Measurements from ENCODE around the gene KANK4. TPM values are rescaled to one million over a fixed set of nuclear protein-coding genes. Genes with fewer than 3 reads are reported as not detected.

Gene KANK4
- total RNA-seq, 6 donors from 2014 or later, result 0.63 to 9.8 (median 3.7) TPM

DNA sequence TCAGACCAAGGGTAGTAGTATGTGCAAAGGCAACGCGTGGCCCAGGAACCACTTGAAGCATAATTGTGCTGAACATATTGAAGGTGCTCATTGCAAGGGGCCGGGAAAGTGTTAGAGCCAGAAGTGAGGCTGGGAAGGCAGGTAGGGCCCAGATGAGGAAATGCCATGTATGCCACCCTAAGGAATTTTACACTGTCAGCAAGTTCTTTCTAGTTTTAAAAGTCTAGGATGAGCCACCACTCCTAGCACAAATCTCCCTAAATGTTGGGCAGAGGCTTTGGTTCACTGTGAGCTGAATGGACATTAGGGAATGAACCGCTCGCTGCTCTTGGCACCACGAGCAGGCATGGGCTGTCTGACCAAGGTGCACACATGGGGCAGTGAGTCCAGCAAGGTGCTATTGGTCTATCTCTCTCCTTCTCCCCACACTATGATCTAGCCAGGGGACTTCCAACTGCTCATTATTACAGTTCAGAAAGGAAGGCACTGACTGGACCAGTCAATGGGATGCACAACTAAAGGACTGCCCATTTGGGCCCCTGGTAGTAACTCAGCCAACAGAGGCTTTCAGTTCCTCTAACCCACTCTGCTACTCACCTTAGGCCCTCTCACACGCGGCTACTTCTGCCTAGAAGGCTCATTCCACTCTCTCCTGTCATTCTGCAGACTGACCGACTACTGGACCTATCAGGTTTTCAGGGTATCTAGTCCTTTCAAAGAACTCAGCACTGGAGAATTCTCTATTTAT lies 2.0 kb downstream of the KANK4 start:
- ATAC-seq (ENCODE audit: low FRiP score in 2 of 2) (no peak), DNase-seq (no peak)
- no peak overlapping the region for H3K4me3 ChIP-seq
- 90 to 93% methylated on average over 9 of the region's 9 CpGs for WGBS, 2 donors
- H3K27me3 ChIP-seq, result peaks cover 0 to 12% (median 5%) of the 10 kb centered on the region in 4 donors
- no peaks in the 10 kb centered on the region for H3K9me3 ChIP-seq
- H3K4me1 ChIP-seq, result peaks cover 6 to 15% (median 8%) of the 10 kb centered on the region in 4 donors
- H3K36me3 ChIP-seq, result no peaks in the 10 kb centered on the region
- peak overlapping the region in 1 of 4 donors; percentile 1 for H3K27ac ChIP-seq
- TF ChIP-seq POLR2AphosphoS5 (IDR thresholded peaks at IDR 0.05), result no peak
- TF ChIP-seq EP300 (IDR thresholded peaks at IDR 0.05), result no peak
- no peak for TF ChIP-seq POLR2A (IDR thresholded peaks at IDR 0.05)
- TF ChIP-seq, protein P1, sequence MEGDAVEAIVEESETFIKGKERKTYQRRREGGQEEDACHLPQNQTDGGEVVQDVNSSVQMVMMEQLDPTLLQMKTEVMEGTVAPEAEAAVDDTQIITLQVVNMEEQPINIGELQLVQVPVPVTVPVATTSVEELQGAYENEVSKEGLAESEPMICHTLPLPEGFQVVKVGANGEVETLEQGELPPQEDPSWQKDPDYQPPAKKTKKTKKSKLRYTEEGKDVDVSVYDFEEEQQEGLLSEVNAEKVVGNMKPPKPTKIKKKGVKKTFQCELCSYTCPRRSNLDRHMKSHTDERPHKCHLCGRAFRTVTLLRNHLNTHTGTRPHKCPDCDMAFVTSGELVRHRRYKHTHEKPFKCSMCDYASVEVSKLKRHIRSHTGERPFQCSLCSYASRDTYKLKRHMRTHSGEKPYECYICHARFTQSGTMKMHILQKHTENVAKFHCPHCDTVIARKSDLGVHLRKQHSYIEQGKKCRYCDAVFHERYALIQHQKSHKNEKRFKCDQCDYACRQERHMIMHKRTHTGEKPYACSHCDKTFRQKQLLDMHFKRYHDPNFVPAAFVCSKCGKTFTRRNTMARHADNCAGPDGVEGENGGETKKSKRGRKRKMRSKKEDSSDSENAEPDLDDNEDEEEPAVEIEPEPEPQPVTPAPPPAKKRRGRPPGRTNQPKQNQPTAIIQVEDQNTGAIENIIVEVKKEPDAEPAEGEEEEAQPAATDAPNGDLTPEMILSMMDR (IDR thresholded peaks at IDR 0.05), result no peak

DNA sequence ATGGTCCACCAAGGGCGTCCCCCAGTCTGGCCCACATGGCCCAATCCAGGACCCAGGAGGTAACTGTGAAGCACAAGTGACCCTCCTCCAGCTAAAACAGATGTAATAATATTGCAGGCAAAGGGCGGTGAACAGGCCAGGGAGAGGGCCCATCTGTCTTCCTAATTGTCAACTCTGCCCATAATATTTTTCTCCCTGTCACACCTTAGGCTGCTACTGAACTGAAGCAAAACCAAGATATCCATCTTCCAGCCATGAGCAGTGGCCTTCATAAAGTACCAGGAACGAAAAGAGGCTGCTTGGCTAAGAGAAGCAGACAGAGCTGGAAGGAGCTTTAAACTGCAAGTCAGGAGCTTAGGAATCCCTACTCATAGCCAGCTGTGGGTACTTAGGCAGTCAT lies 3.1 kb downstream of the KANK4 start:
- WGBS, 2 donors, result 71 to 85% methylated on average over 3 of the region's 3 CpGs
- Histone ChIP-seq H3K4me3 (no peak overlapping the region), H3K4me1 (peaks cover 6 to 15% (median 8%) of the 10 kb centered on the region in 4 donors), H3K36me3 (no peaks in the 10 kb centered on the region), H3K27ac (no peak overlapping the region), H3K27me3 (peaks cover 0 to 12% (median 5%) of the 10 kb centered on the region in 4 donors), H3K9me3 (no peaks in the 10 kb centered on the region)
- ATAC-seq (ENCODE audit: low FRiP score in 2 of 2) (no peak), DNase-seq (no peak)
- TF ChIP-seq POLR2A (IDR thresholded peaks at IDR 0.05) (no peak), EP300 (IDR thresholded peaks at IDR 0.05) (no peak), POLR2AphosphoS5 (IDR thresholded peaks at IDR 0.05) (no peak)
- TF ChIP-seq, protein P1 (IDR thresholded peaks at IDR 0.05), result no peak

DNA sequence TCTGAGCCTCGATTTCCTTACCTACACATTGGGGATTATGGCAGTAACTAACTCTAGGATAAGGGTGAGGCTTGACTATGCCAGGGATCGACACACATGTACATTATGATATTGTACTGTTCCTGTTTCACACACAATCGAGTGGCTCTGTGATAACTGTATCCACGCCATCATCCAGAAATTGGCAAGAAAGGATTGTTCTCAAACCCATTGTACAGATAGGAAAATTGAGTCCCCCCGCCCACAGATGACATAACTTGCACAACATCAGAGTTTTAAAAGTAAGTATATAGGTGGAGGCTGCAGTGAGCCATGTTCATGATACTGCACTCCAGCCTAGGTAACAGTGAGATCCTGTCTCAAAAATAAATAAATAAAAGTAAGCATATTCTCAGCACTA lies 3.8 kb downstream of the KANK4 start:
- ATAC-seq (ENCODE audit: low FRiP score in 2 of 2) (no peak), DNase-seq (no peak)
- Histone ChIP-seq H3K27ac (no peak overlapping the region), H3K9me3 (no peaks in the 10 kb centered on the region), H3K4me3 (no peak overlapping the region), H3K36me3 (no peaks in the 10 kb centered on the region), H3K27me3 (peaks cover 0 to 12% (median 5%) of the 10 kb centered on the region in 4 donors), H3K4me1 (peaks cover 6 to 15% (median 8%) of the 10 kb centered on the region in 4 donors)
- WGBS, 2 donors, result 94 to 95% methylated on average over 5 of the region's 5 CpGs
- TF ChIP-seq, protein P1 (IDR thresholded peaks at IDR 0.05), result no peak
- no peak for TF ChIP-seq POLR2A (IDR thresholded peaks at IDR 0.05)
- TF ChIP-seq POLR2AphosphoS5 (IDR thresholded peaks at IDR 0.05), result no peak
- TF ChIP-seq EP300 (IDR thresholded peaks at IDR 0.05), result no peak

DNA sequence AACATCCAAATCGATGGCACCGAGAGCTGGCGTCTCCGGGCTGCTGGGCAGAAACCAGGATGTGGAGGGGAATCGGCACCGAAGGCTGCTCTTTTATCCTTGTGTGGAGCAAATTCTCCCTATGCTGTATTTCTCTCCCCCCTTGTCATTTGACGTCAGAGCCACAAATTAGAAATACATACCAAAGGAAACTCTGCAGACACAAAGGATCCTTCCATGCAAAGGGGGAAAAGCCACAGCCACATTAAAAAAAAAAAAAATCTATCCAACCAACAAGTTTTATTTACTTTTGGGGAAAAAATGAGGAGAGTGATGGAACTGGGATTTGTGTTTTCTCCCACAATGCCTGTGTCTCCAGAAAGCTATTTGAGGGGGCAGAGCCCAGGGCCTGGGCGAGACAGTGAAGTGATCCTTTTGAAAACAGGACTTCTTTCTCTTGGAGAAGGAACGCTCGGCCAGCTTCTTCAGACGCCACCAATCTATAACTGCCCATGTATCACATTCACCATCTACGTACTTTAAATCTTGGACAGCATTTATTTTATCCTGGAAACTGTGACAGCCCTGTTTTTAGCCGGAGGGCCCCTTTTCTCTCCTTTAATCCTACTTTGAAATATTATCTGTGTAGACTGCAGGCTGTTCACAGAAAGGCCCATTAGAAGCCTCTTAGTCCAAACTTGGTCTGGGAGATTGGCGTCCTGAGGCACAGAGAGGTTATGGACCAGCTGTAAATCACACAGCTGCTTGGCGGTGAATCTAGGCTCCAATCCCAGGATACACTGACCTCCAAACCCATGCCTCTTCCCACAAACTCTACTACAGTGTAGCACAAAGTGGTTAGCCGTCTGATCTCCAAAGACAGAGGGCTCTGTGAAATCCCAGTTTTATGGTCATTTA lies 4.5 kb downstream of the KANK4 start:
- Histone ChIP-seq H3K9me3 (no peaks in the 10 kb centered on the region), H3K4me3 (no peak overlapping the region), H3K27me3 (peaks cover 0 to 12% (median 5%) of the 10 kb centered on the region in 4 donors), H3K36me3 (no peaks in the 10 kb centered on the region), H3K27ac (no peak overlapping the region), H3K4me1 (peaks cover 6 to 15% (median 8%) of the 10 kb centered on the region in 4 donors)
- ATAC-seq (ENCODE audit: low FRiP score in 2 of 2) (no peak), DNase-seq (no peak)
- no peak for TF ChIP-seq POLR2AphosphoS5 (IDR thresholded peaks at IDR 0.05)
- no peak for TF ChIP-seq POLR2A (IDR thresholded peaks at IDR 0.05)
- TF ChIP-seq EP300 (IDR thresholded peaks at IDR 0.05), result no peak
- TF ChIP-seq, protein P1 (IDR thresholded peaks at IDR 0.05), result no peak
- 87 to 88% methylated on average over 16 of the region's 16 CpGs for WGBS, 2 donors
